Measurements from ENCODE around the gene SAMD7.

Gene SAMD7

GRCh38 chr3:169966428-169966950 lies 55.1 kb downstream of the SAMD7 start, which contains the start of gene SEC62:
SEC62 (plus strand) TSS chr3:169966807; CDS start chr3:169966823, 16 bp downstream.
- DNase-seq (ENCODE audit: low spot score): peak; percentile 89

DNA sequence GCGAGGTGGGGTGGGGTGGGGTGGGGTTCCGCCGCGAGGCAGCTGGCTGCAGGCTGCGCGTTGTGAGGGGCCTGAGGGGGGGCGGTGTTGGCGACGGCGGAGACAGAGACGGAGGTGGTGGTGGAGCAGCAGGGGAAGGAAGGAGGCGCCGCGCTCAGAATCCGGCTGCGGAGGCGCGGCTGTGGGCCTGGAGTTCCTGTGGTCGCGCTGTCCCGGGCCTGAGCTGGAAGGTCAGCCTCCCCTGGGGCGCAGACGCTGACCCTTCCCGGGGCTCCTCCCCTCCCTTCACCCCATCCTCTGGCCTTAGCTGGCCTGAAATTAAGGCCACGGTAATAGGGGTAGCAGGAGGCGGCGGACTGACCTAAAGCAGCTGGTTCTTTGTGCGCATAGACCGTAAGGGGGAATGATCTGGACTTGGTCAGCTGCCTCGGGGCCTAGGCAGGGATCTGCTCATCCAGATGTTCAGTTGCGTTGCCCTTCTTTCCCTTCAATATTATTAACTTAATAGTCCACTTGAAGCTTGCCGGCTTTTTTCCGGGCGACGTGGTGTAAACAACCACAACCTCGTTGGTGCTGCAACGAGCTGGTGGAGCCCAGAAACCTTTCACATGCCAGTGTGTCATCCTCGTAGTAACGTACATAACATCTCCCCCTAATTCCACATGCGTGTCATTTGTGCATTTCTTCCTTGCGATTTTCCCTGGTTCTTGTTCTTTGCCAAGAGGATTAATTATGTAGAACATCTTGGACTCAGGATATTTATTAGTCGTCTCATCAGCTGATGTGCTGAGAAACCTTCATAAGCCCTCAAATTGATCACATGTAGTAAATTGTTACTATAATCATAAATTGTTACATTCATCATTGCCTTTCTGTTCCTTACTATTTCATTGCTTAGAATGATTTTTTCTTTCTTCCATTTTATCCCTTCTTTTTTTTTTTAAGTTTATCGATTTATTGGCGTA lies 55.9 kb downstream of the SAMD7 start:
- DNase-seq (ENCODE audit: low spot score): peak; percentile 41

DNA sequence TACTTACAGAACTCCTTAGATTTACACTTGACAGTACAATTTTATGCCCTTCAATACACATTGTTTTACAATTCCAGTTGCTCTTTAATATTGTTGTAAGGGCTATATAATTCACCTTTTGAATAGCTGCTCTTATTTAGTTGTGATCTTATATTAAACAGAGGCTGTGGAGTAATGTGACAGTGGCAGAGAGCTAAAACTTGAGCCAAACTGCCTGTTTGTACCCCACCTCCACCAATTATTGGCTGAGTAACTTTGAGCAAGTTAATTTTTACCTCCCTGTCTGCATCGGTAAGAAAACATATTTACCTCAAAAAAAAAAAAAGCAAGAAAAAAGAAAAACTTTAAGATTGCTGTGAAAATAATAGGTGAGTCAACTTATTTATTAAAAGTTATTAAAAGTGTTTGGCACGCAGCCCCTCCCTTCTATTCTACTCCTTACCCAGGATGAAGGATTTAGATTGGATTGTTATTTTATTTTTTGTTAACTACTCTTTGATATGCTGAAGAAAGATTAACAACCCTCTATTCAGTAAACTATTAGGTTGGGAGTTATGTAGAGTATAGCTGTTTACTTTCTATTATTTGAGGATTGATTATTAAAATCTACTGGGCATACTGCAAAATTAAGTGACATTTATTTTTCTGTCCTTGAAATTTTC lies 57.0 kb downstream of the SAMD7 start:
- DNase-seq (ENCODE audit: low spot score): no peak

DNA sequence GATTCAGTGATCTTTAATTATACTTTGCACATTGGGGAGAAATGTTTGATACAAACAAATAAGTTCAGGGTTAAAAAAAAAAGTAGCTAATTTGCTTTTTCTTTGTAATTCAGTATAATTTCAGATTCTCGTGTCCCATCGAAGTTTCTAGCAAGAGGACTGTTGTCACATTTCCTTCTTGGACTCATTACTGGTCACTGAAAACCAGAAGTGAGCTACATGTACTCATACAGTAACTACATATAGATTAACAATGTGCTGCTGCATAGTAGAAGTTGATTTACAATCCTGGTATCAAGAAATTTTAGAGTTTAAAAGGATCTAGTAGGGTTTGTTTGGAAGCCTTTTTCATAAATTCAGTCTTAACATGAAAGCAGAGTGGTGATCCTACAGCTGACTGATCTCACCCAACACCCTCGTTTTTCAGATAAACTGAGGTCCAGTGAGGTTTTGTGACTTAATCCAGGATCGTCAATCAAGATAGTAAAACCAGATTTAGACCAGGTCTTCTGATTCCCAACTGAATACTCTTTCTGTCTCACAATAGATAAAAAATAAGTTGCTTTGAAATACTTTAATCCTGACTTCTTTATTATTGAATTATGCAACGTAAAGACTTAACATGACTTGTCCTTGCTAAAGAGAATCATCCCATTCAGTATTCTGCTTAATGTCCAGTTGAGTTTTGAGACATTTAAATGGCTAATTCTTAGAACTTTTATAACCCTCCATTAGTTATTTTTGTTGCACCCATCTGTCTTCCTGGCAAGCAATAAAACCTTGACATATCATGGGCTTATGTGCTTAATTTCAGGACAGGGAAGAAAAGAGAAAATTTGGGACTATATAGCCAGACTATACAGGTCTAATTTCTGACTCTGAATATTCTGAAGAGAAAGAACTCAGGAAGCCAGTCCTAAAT lies 58.1 kb downstream of the SAMD7 start:
- DNase-seq (ENCODE audit: low spot score): peak; percentile 14

- no peak for DNase-seq (ENCODE audit: low spot score)
Observed at GRCh38 chr3:169970847-169971246, 59.5 kb downstream of the SAMD7 start.

DNA sequence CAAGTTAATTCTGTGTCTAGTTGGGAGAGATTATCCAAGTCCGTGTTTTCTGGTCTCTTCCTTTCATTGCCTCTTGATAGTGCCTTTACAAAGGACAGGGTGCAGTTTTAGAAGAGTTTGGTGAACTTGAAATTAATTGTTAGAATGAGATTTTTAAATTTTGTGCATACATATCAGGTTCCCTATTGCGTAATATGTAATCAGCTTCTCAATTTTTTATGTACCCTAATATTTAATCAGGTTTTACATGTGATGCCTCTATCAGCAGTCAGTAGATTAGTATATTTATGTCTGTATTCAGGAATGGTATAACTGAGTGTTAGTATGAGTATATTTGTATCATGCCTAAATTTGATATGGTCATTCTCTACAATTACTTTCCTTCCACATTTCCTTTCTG lies 60.1 kb downstream of the SAMD7 start:
- no peak for DNase-seq (ENCODE audit: low spot score)

GRCh38 chr3:169980055-169980454 lies 68.7 kb downstream of the SAMD7 start:
- DNase-seq (ENCODE audit: low spot score): no peak

- no peak for DNase-seq (ENCODE audit: low spot score)
Observed at GRCh38 chr3:169984292-169984691, 72.9 kb downstream of the SAMD7 start.
